A673 (cell line): ENCODE measurements around the gene ETV3L. TPM values are rescaled to one million over a fixed set of nuclear protein-coding genes. Genes with fewer than 3 reads are reported as not detected.

Experiments
- BruUV-seq: library from RNA; stranded (reverse); fragments of 400-500 nt; replicated peaks from 2 replicates; lab custom pipeline; 2021; lab: Mats Ljungman, UMichigan
- CTCF ChIA-PET: fragments of 300-600 bp; sonication (Branson Sonifier 250); formaldehyde crosslinking; loops from one replicate; lab custom pipeline; 2022; ENCODE audit warnings: antibody characterized with exemption; lab: Charles Lee
- POLR2A ChIA-PET: fragments of 300-600 bp; sonication (Branson Sonifier 250); formaldehyde crosslinking; loops from one replicate; lab custom pipeline; 2022; ENCODE audit warnings: antibody characterized with exemption; ENCODE audit not compliant: low non-redundant PET; lab: Charles Lee
- DNase-seq: peaks from one replicate; pipeline ENCODE4 v3.0.0-alpha.2; 2015; ENCODE audit warnings: low spot score
- H3K27ac ChIP-seq: fragments of 200-600 bp; sonication (generic); 2 replicates; pipeline ENCODE4 v1.5.1; 2016; ENCODE audit warnings: mixed run types, low read depth, mild to moderate bottlenecking, mixed read lengths, antibody characterized with exemption, low read length; ENCODE audit not compliant: poor library complexity, severe bottlenecking
- H3K27me3 ChIP-seq: fragments of 200-600 bp; sonication (generic); replicated peaks from 2 replicates; pipeline ENCODE4 v1.6.1; 2017; ENCODE audit warnings: mixed run types, low read depth, mild to moderate bottlenecking, mixed read lengths, antibody characterized with exemption, low read length; ENCODE audit not compliant: insufficient read depth, poor library complexity
- H3K36me3 ChIP-seq: fragments of 200-600 bp; sonication (generic); 2 replicates; pipeline ENCODE4 v1.6.1; 2016; ENCODE audit warnings: mixed run types, mild to moderate bottlenecking, mixed read lengths, antibody characterized with exemption, low read length; ENCODE audit not compliant: insufficient read depth, poor library complexity, severe bottlenecking
- H3K4me1 ChIP-seq: fragments of 200-600 bp; sonication (generic); 2 replicates; pipeline ENCODE4 v1.6.1; 2017; ENCODE audit warnings: mixed run types, mild to moderate bottlenecking, mixed read lengths, antibody characterized with exemption, low read length; ENCODE audit not compliant: insufficient read depth, poor library complexity, severe bottlenecking
- H3K4me3 ChIP-seq: fragments of 200-600 bp; sonication (generic); 2 replicates; pipeline ENCODE4 v1.5.1; 2016; ENCODE audit warnings: low read depth, mixed run types, mild to moderate bottlenecking, mixed read lengths, low read length; ENCODE audit not compliant: poor library complexity, severe bottlenecking
- H3K9me3 ChIP-seq: fragments of 200-600 bp; sonication (generic); 2 replicates; pipeline ENCODE4 v1.6.1; 2016; ENCODE audit warnings: mixed run types, low read depth, mild to moderate bottlenecking, mixed read lengths, antibody characterized with exemption, low read length; ENCODE audit not compliant: poor library complexity, severe bottlenecking
- CTCF ChIP-seq: fragments of 300-800, 200-600 bp; sonication (generic); conservative IDR thresholded peaks from 2 replicates; pipeline ENCODE4 v1.5.1; 2017; ENCODE audit warnings: low read depth, mild to moderate bottlenecking, antibody characterized with exemption, low read length, moderate library complexity, mixed read lengths
- EZH2 ChIP-seq: fragments of 200-600 bp; sonication (generic); IDR thresholded peaks from 2 replicates; pipeline ENCODE4 v1.6.1; 2017; ENCODE audit warnings: borderline replicate concordance, low read depth, mild to moderate bottlenecking, mixed read lengths, antibody characterized with exemption, low read length; ENCODE audit not compliant: poor library complexity, severe bottlenecking
- intact Hi-C: fragments of 100-400 bp; cut with micrococcal nuclease; formaldehyde crosslinking; loops from one replicate; pipeline ENCODE4 v1.10.0; 2022; ENCODE audit not compliant: unreplicated experiment
- total RNA-seq: library from RNA; stranded (reverse); gene quantifications from 2 replicates; pipeline ENCODE4 v1.2.3, GENCODE V29; 2021

Gene ETV3L
- total RNA-seq, 1 experiment from 2014 or later = not detected

- no peak overlapping the region for H3K27ac ChIP-seq
- no peaks in the 10 kb centered on the region for H3K9me3 ChIP-seq
- H3K27me3 ChIP-seq = no peaks in the 10 kb centered on the region
- TF ChIP-seq EZH2 (no peak), CTCF (no peak)
- no peak overlapping the region for H3K4me3 ChIP-seq
- ChIA-PET CTCF (no interaction called here), POLR2A (no interaction called here)
- no TSS peak for BruUV-seq
- no peaks in the 10 kb centered on the region for H3K36me3 ChIP-seq
- no peak for DNase-seq
- H3K4me1 ChIP-seq = peaks cover 6% of the 10 kb centered on the region
- intact Hi-C loops = no loop called here
Measured at GRCh38 chr1:157098519-157098918, 1.1 kb downstream of the ETV3L start.

GRCh38 chr1:157097692-157098091, 1.9 kb downstream of the ETV3L start:
- Histone ChIP-seq H3K9me3 (no peaks in the 10 kb centered on the region), H3K36me3 (no peaks in the 10 kb centered on the region), H3K4me3 (no peak overlapping the region), H3K27me3 (no peaks in the 10 kb centered on the region), H3K27ac (no peak overlapping the region), H3K4me1 (peaks cover 11% of the 10 kb centered on the region)
- intact Hi-C loops = no loop called here
- ChIA-PET CTCF (no interaction called here), POLR2A (no interaction called here)
- no TSS peak for BruUV-seq
- TF ChIP-seq CTCF (no peak), EZH2 (no peak)
- no peak for DNase-seq

DNA sequence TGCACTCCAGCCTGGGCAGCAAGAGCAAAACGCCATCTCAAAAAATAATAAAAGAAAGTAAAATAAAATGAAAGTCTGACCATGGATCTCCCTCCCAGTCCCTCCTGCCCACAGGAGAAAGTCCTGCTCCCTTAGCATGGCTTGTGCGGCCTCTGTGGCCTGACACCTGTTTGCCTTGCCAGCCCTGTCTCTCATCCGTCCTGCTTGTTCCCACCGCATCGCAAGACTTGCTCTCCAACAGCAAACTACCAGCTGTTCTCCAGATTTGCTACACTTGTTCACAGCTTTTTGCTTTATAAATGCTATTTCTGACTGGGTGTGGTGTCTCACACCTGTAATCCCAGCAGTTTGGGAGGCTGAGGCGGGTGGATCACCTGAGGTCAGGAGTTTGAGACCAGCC, 2.7 kb downstream of the ETV3L start:
- Histone ChIP-seq H3K27me3 (no peaks in the 10 kb centered on the region), H3K4me3 (no peak overlapping the region), H3K36me3 (no peaks in the 10 kb centered on the region), H3K27ac (no peak overlapping the region), H3K9me3 (no peaks in the 10 kb centered on the region), H3K4me1 (peaks cover 19% of the 10 kb centered on the region)
- DNase-seq = no peak
- no peak for TF ChIP-seq EZH2
- TF ChIP-seq CTCF = no peak
- no TSS peak for BruUV-seq
- POLR2A ChIA-PET = no interaction called here
- intact Hi-C loops = no loop called here
- CTCF ChIA-PET = no interaction called here
